GM12878 (cell line): Measurements from ENCODE around the gene CSNK1A1. TPM values are rescaled to one million over a fixed set of nuclear protein-coding genes. Genes with fewer than 3 reads are reported as not detected.

Experiments
- ATAC-seq: fragments of 200-7000 bp; cut with Tn5 transposase; 3 replicates; pipeline ENCODE4 v1.9.1; 2020; ENCODE audit warnings: mild to moderate bottlenecking, moderate library complexity
- BruUV-seq: library from RNA; stranded (reverse); fragments of 400-500 nt; replicated peaks from 2 replicates; lab custom pipeline; 2021; lab: Mats Ljungman, UMichigan
- CTCF ChIA-PET: fragments of 300-600 bp; sonication (Branson Sonifier 250); formaldehyde crosslinking; extraction: SDS; loops from one replicate; lab custom pipeline; 2021; ENCODE audit warnings: inconsistent platforms; lab: Yijun Ruan, JAX
- POLR2A ChIA-PET: fragments of 350-600 bp; formaldehyde crosslinking; extraction: SDS; loops from one replicate; lab custom pipeline; 2021; ENCODE audit warnings: inconsistent platforms; lab: Charles Lee
- RAD21 ChIA-PET: fragments of 300-600 bp; sonication (Branson Sonifier 250); formaldehyde crosslinking; loops from one replicate; lab custom pipeline; 2023; ENCODE audit warnings: antibody characterized with exemption; ENCODE audit not compliant: unreplicated experiment; lab: Charles Lee
- SMC1A ChIA-PET: fragments of 300-600 bp; sonication (Branson Sonifier 250); formaldehyde crosslinking; loops from one replicate; lab custom pipeline; 2023; ENCODE audit not compliant: unreplicated experiment, uncharacterized antibody; lab: Charles Lee
- DNase-seq: peaks from one replicate; pipeline ENCODE4 v3.0.0-alpha.2; 2011; ENCODE audit warnings: low read depth, low spot score
- FAIRE-seq: peaks from 3 replicates; lab custom pipeline; 2011; peaks lifted over from hg19 to GRCh38; lab: Jason Lieb, UNC
- H2AFZ ChIP-seq: 2 replicates; pipeline ENCODE4 v1.6.0; 2011; ENCODE audit warnings: low read depth, low read length, control low read depth; ENCODE audit not compliant: control insufficient read depth
- H3K27ac ChIP-seq: 2 replicates; pipeline ENCODE4 v1.5.1; 2011; ENCODE audit warnings: control low read depth; ENCODE audit not compliant: control insufficient read depth, insufficient read depth
- H3K27me3 ChIP-seq, 2 experiments: replicated peaks in 1 of 2; 2 replicates each; pipeline versions ENCODE4 v1.6.0 to v1.6.1; 2011; ENCODE audit warnings: low read length in 1 of 2; ENCODE audit not compliant: control insufficient read depth in 2 of 2, insufficient read depth in 2 of 2
- H3K36me3 ChIP-seq, 2 experiments: 2 replicates each; pipeline ENCODE4 v1.5.1; 2011; ENCODE audit warnings: low read length in 1 of 2; ENCODE audit not compliant: control insufficient read depth in 2 of 2, insufficient read depth in 2 of 2
- H3K4me1 ChIP-seq: 2 replicates; pipeline ENCODE4 v1.6.1; 2011; ENCODE audit warnings: mild to moderate bottlenecking, low read length, moderate library complexity, mixed read lengths; ENCODE audit not compliant: control insufficient read depth, insufficient read depth
- H3K4me2 ChIP-seq: 2 replicates; pipeline ENCODE4 v1.6.0; 2011; ENCODE audit warnings: control low read depth; ENCODE audit not compliant: control insufficient read depth, insufficient read depth
- H3K4me3 ChIP-seq: fragments of 200-600 bp; sonication (generic); 2 replicates; pipeline ENCODE4 v1.5.1; 2016
- H3K79me2 ChIP-seq: 2 replicates; pipeline ENCODE4 v1.6.0; 2011; ENCODE audit warnings: low read length; ENCODE audit not compliant: control insufficient read depth, insufficient read depth
- H3K9ac ChIP-seq: 2 replicates; pipeline ENCODE4 v1.8.0; 2011; ENCODE audit warnings: low read length, control low read depth, mixed read lengths; ENCODE audit not compliant: control insufficient read depth, insufficient read depth
- H3K9me3 ChIP-seq: replicated peaks from 3 replicates; pipeline ENCODE4 v1.5.1; 2011; ENCODE audit warnings: mild to moderate bottlenecking, low read length; ENCODE audit not compliant: control insufficient read depth, insufficient read depth
- H4K20me1 ChIP-seq: 2 replicates; pipeline ENCODE4 v1.6.0; 2011; ENCODE audit not compliant: control insufficient read depth, insufficient read depth
- BCL11A ChIP-seq: IDR thresholded peaks from 2 replicates; pipeline ENCODE4 v1.6.1; 2011; ENCODE audit warnings: low read depth, low read length
- EP300 ChIP-seq, 2 experiments: fragments of 150-350 bp in 1 of 2; IDR thresholded peaks; 2 replicates each; pipeline ENCODE4 v1.6.1; 2011 to 2012; ENCODE audit warnings: low read depth in 2 of 2, low read length in 2 of 2, borderline replicate concordance in 1 of 2, improper control_type of control experiment in 1 of 2, inconsistent platforms in 1 of 2; ENCODE audit not compliant: control insufficient read depth in 1 of 2
- NFYA ChIP-seq: IDR thresholded peaks from 2 replicates; pipeline ENCODE4 v1.6.1; 2011; ENCODE audit warnings: low read depth, mild to moderate bottlenecking, low read length, improper control_type of control experiment, borderline replicate concordance
- NFYB ChIP-seq: IDR thresholded peaks from 2 replicates; pipeline ENCODE4 v1.6.1; 2011; ENCODE audit warnings: low read depth, mild to moderate bottlenecking, low read length, improper control_type of control experiment, moderate library complexity; ENCODE audit not compliant: insufficient read depth
- SMARCA5 ChIP-seq: fragments of 450-650 bp; IDR thresholded peaks from 2 replicates; pipeline ENCODE4 v1.6.1; 2017; ENCODE audit warnings: mild to moderate bottlenecking
- SMC3 ChIP-seq: IDR thresholded peaks from 2 replicates; pipeline ENCODE4 v1.6.1; 2011; ENCODE audit warnings: low read length, improper control_type of control experiment, borderline replicate concordance
- TCF3 ChIP-seq: IDR thresholded peaks from 2 replicates; pipeline ENCODE4 v1.6.1; 2012; ENCODE audit warnings: low read depth, mild to moderate bottlenecking, low read length, borderline replicate concordance; ENCODE audit not compliant: insufficient read depth
- WGBS: methylation state at CpG from one replicate; pipeline ENCODE4 v1.1.6; 2016; ENCODE audit warnings: low lambda C conversion rate; ENCODE audit not compliant: insufficient replicate concordance, insufficient coverage; ENCODE audit errors: missing lambda C conversion rate; 5-methylcytosine and 5-hydroxymethylcytosine counted together
- in situ Hi-C: fragments of 300-500 bp; cut with MboI; formaldehyde crosslinking; loops from 9 replicates; pipeline ENCODE4 v1.14.3; 2018; ENCODE audit warnings: mixed read lengths
- intact Hi-C: fragments of 100-400 bp; cut with micrococcal nuclease; formaldehyde crosslinking; loops from one replicate; pipeline ENCODE4 v1.14.2; 2022; ENCODE audit not compliant: unreplicated experiment
- polyA plus RNA-seq, 11 experiments: library from polyadenylated mRNA; depleted of rRNA in 4 of 11; unstranded in 6 of 11; stranded (reverse) in 5 of 11; fragments of >200 nt; fragmentation: Nextera tagmentation in 4 of 11; fragmentation: Illumina TruSeq in 1 of 11; extraction: Ambion mirVana in 4 of 11; extraction: Trizol in 1 of 11; gene quantifications; 1 replicate in 1 of 11; 2 replicates in 10 of 11; pipeline versions ENCODE4 v1.2.1 to v1.2.3, GENCODE V29; 2011 to 2016; ENCODE audit warnings: inconsistent platforms in 2 of 11, missing spikeins in 2 of 11, low read depth in 1 of 11
- total RNA-seq, 4 experiments: library from RNA; depleted of rRNA in 3 of 4; stranded (reverse); fragments of >200 nt in 3 of 4; fragmentation: Illumina TruSeq in 1 of 4; extraction: Trizol in 1 of 4; gene quantifications; 2 replicates each; pipeline versions ENCODE4 v1.2.1 to v1.2.3, GENCODE V29; 2013 to 2021

The CSNK1A1 gene
- total and polyA plus RNA-seq, 10 of the 15 experiments (the other 5 are each of a cell fraction or from before 2014, with no cell fraction given): 53.3 to 155 (median 133) TPM

GRCh38 chr5:149572576-149573231 lies 21.5 kb upstream of the CSNK1A1 start:
- POLR2A ChIA-PET: no interaction called here
- no peak overlapping the region for H3K9ac ChIP-seq
- no peak overlapping the region for H3K27ac ChIP-seq
- H3K9me3 ChIP-seq: no peaks in the 10 kb centered on the region
- H2AFZ ChIP-seq: no peak overlapping the region
- no peaks in the 10 kb centered on the region for H3K79me2 ChIP-seq
- DNase-seq (no peak), FAIRE-seq (no peak)
- H3K4me2 ChIP-seq: no peak overlapping the region
- no TSS peak for BruUV-seq
- no peaks in the 10 kb centered on the region for H3K36me3 ChIP-seq
- no peaks in the 10 kb centered on the region for H4K20me1 ChIP-seq
- in situ Hi-C loops: no loop called here
- H3K4me1 ChIP-seq: 0 out of 2 replicates have a peak, but pooled peaks cover 6% of the 10 kb centered on the region
- SMC1A ChIA-PET: interaction anchor here (2.2 kb wide), 1 partner anchor 46 kb away, joined by 5 read pairs; no protein-coding TSS in a partner anchor
- CTCF ChIA-PET: interaction anchor here (1.0 to 2.0 kb wide), 3 partner anchors 46 to 258 kb away, joined by 3 to 8 read pairs (median 4); no protein-coding TSS in a partner anchor
- TF ChIP-seq NFYB (no peak), SMC3 (no peak), EP300 (IDR thresholded peaks at IDR 0.05; ENCODE audit: borderline replicate concordance in 1 of 2, control insufficient read depth in 1 of 2, low read depth in 2 of 2, low read length in 2 of 2) (no peak), NFYA (no peak), SMARCA5 (no peak), BCL11A (no peak), TCF3 (no peak)
- TF ChIP-seq, all 136 proteins: peak for 0
- WGBS: 65% methylated on average over 4 of the region's 4 CpGs
- RAD21 ChIA-PET: no interaction called here
- no peak overlapping the region for H3K4me3 ChIP-seq
- H3K27me3 ChIP-seq: no peaks in the 10 kb centered on the region
- no peak for ATAC-seq
- intact Hi-C loops: no loop called here
